Measurements from ENCODE around the gene IFI27L1.
A peak's percentile ranks its signal among the peaks of the same experiment; 100 is the strongest.

The IFI27L1 gene

DNA sequence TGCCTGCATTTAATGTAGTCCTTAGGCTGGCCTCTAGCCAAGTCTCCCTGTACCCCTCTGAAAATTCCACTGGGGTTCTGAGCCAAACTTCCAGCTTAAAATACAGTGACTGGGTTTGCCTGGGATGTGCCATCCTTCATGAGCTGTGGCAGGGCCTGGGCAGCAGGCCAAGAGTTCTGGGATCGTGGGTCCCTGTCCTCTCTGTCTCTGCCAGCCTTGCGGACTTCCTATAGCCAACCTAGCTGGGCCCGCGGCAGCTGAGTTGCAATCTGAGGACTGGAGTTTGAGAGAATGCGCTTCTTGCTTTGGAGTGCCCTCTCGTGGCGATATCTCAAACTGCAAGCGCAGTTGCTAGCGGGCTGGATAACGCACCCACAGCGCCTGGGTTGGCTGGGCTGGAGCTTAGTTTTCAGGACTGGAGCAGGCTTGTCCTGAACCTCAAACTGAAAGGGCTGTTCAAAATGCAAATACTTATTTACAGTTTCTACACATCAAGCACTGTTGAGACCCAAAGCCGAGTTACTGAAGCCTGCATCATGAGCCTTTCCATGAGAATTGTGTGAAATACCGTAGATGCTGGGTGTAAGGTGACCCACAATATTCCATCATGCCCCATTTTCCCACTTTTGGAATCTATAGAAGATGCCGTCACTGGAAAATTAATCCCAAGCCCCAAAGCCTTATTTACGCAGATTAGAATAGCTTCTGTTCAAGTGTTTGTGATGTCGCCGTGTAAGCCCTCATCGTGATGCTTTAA is 55.6 kb downstream of the IFI27L1 start:
- Histone ChIP-seq H3K4me3 (ENCODE audit: low read length) (no peak overlapping the region), H3K27ac (ENCODE audit: low read depth, low read length) (no peak overlapping the region), H3K36me3 (ENCODE audit: insufficient read depth, low read length) (no peaks in the 10 kb centered on the region), H3K9me3 (ENCODE audit: insufficient read depth, low read depth, low read length) (peaks cover 11% of the 10 kb centered on the region; the same call in 1 of the 2 replicates), H3K9ac (ENCODE audit: low read depth, low read length) (no peak overlapping the region), H3K4me1 (ENCODE audit: insufficient read depth, low read length) (peaks cover 14% of the 10 kb centered on the region), H3K27me3 (ENCODE audit: insufficient read depth, low read length) (no peaks in the 10 kb centered on the region)
- 39% methylated on average over 18 of the region's 18 CpGs for WGBS

- Histone ChIP-seq H3K27ac (ENCODE audit: low read depth, low read length) (no peak overlapping the region), H3K27me3 (ENCODE audit: insufficient read depth, low read length) (no peaks in the 10 kb centered on the region), H3K9ac (ENCODE audit: low read depth, low read length) (no peak overlapping the region), H3K9me3 (ENCODE audit: insufficient read depth, low read depth, low read length) (peaks cover 11% of the 10 kb centered on the region; the same call in 1 of the 2 replicates), H3K36me3 (ENCODE audit: insufficient read depth, low read length) (no peaks in the 10 kb centered on the region), H3K4me1 (ENCODE audit: insufficient read depth, low read length) (peaks cover 14% of the 10 kb centered on the region), H3K4me3 (ENCODE audit: low read length) (no peak overlapping the region)
- WGBS: 90% methylated on average over 9 of the region's 9 CpGs
Observed at GRCh38 chr14:94138251-94138650, 57.1 kb downstream of the IFI27L1 start.

DNA sequence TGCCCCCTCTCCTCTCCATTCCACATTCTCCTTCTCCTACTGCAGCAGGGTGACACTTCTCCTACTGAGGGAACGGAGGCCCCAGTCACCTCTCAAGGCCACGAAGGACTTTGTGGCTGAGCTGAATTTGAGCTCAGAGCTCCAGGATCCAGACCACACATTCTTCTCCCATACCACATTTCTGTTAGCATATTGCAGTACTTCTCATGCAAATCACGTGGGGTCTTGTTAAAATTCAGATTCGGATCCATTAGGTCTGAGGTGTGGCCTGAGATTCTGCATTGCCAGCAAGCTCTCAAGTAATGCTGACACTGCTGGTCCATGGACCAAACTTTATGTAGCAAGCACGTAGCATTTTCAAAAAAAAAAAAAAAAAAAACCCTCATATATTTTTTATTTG is 57.9 kb downstream of the IFI27L1 start:
- H3K9ac ChIP-seq (ENCODE audit: low read depth, low read length): no peak overlapping the region
- no peak overlapping the region for H3K27ac ChIP-seq (ENCODE audit: low read depth, low read length)
- 52% methylated on average over 5 of the region's 5 CpGs for WGBS

GRCh38 chr14:94139421-94139820 is 58.3 kb downstream of the IFI27L1 start:
- Histone ChIP-seq H3K9ac (ENCODE audit: low read depth, low read length) (no peak overlapping the region), H3K27me3 (ENCODE audit: insufficient read depth, low read length) (no peaks in the 10 kb centered on the region), H3K27ac (ENCODE audit: low read depth, low read length) (no peak overlapping the region), H3K9me3 (ENCODE audit: insufficient read depth, low read depth, low read length) (peaks cover 11% of the 10 kb centered on the region; the same call in 1 of the 2 replicates), H3K4me3 (ENCODE audit: low read length) (no peak overlapping the region), H3K36me3 (ENCODE audit: insufficient read depth, low read length) (no peaks in the 10 kb centered on the region), H3K4me1 (ENCODE audit: insufficient read depth, low read length) (peaks cover 14% of the 10 kb centered on the region)
- 75% methylated on average over 5 of the region's 5 CpGs for WGBS

More for the DNA sequence above, 57.9 kb downstream of the IFI27L1 start:
- Histone ChIP-seq H3K27me3 (ENCODE audit: insufficient read depth, low read length) (no peaks in the 10 kb centered on the region), H3K9me3 (ENCODE audit: insufficient read depth, low read depth, low read length) (peaks cover 11% of the 10 kb centered on the region; the same call in 1 of the 2 replicates), H3K4me3 (ENCODE audit: low read length) (no peak overlapping the region), H3K36me3 (ENCODE audit: insufficient read depth, low read length) (no peaks in the 10 kb centered on the region), H3K4me1 (ENCODE audit: insufficient read depth, low read length) (peaks cover 14% of the 10 kb centered on the region)

GRCh38 chr14:94142247-94142646 is 61.1 kb downstream of the IFI27L1 start:
- Histone ChIP-seq H3K36me3 (ENCODE audit: insufficient read depth, low read length) (no peaks in the 10 kb centered on the region), H3K27ac (ENCODE audit: low read depth, low read length) (no peak overlapping the region), H3K4me1 (ENCODE audit: insufficient read depth, low read length) (peaks cover 19% of the 10 kb centered on the region), H3K27me3 (ENCODE audit: insufficient read depth, low read length) (no peaks in the 10 kb centered on the region), H3K9ac (ENCODE audit: low read depth, low read length) (no peak overlapping the region), H3K9me3 (ENCODE audit: insufficient read depth, low read depth, low read length) (no peaks in the 10 kb centered on the region), H3K4me3 (ENCODE audit: low read length) (no peak overlapping the region)
- WGBS: 86% methylated on average over 3 of the region's 3 CpGs

- Histone ChIP-seq H3K4me1 (ENCODE audit: insufficient read depth, low read length) (peaks cover 19% of the 10 kb centered on the region), H3K27me3 (ENCODE audit: insufficient read depth, low read length) (no peaks in the 10 kb centered on the region), H3K4me3 (ENCODE audit: low read length) (no peak overlapping the region), H3K9me3 (ENCODE audit: insufficient read depth, low read depth, low read length) (no peaks in the 10 kb centered on the region), H3K36me3 (ENCODE audit: insufficient read depth, low read length) (no peaks in the 10 kb centered on the region), H3K9ac (ENCODE audit: low read depth, low read length) (no peak overlapping the region), H3K27ac (ENCODE audit: low read depth, low read length) (no peak overlapping the region)
- 80% methylated on average over 1 of the region's 1 CpG for WGBS
Observed at GRCh38 chr14:94142836-94143235, 61.7 kb downstream of the IFI27L1 start.

GRCh38 chr14:94143239-94143638 is 62.1 kb downstream of the IFI27L1 start:
- H3K27ac ChIP-seq (ENCODE audit: low read depth, low read length): no peak overlapping the region
- no peaks in the 10 kb centered on the region for H3K36me3 ChIP-seq (ENCODE audit: insufficient read depth, low read length)
- 61% methylated on average over 3 of the region's 3 CpGs for WGBS
- H3K27me3 ChIP-seq (ENCODE audit: insufficient read depth, low read length): no peaks in the 10 kb centered on the region
- no peak overlapping the region for H3K9ac ChIP-seq (ENCODE audit: low read depth, low read length)
- H3K9me3 ChIP-seq (ENCODE audit: insufficient read depth, low read depth, low read length): no peaks in the 10 kb centered on the region
- H3K4me3 ChIP-seq (ENCODE audit: low read length): no peak overlapping the region
- H3K4me1 ChIP-seq (ENCODE audit: insufficient read depth, low read length): peaks cover 19% of the 10 kb centered on the region

DNA sequence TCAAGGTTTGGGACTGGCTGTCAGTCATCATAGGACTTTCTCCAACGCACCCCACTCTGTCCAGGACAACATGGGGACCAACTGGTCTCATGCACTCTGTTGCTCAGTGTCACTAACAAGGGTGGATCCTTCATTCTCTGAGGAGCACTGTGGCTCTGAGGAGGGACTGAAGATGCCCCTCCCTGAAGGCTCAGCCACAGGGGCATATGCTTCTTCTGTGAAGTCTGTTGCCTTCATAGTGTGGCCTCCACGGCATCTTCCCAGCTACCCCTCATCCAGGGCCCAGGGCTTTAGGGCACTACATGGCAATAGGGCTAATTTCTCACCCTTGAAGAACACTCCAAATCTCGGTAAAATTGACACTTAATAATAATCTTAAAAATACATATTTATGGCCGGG is 62.6 kb downstream of the IFI27L1 start:
- Histone ChIP-seq H3K4me1 (ENCODE audit: insufficient read depth, low read length) (peaks cover 17% of the 10 kb centered on the region), H3K4me3 (ENCODE audit: low read length) (no peak overlapping the region), H3K27me3 (ENCODE audit: insufficient read depth, low read length) (no peaks in the 10 kb centered on the region), H3K27ac (ENCODE audit: low read depth, low read length) (no peak overlapping the region), H3K36me3 (ENCODE audit: insufficient read depth, low read length) (no peaks in the 10 kb centered on the region), H3K9me3 (ENCODE audit: insufficient read depth, low read depth, low read length) (no peaks in the 10 kb centered on the region), H3K9ac (ENCODE audit: low read depth, low read length) (no peak overlapping the region)
- 96% methylated on average over 4 of the region's 4 CpGs for WGBS

DNA sequence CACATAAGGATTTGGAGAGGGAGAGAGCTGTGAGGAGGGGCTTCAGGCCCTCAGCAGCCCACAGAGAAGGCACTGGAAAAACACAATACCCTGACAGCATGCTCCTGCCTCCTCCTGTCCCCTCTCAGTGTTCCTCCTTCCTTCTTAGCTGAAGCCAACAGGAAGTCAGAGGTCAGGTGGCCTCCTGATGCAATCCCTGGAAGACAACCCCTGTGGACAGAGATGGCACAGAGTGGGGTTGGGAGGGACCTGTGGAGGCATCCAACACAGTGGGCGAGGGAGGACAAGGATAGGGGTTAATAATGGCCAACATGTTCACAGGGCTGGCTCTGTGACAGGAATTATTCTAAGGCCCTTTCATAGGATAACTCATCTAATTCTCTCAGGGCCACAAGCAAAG is 63.7 kb downstream of the IFI27L1 start:
- WGBS: 81% methylated on average over 1 of the region's 1 CpG
- Histone ChIP-seq H3K27ac (ENCODE audit: low read depth, low read length) (peak overlapping the region; percentile 84; the same call in 1 of the 2 replicates), H3K4me3 (ENCODE audit: low read length) (no peak overlapping the region), H3K4me1 (ENCODE audit: insufficient read depth, low read length) (peaks cover 7% of the 10 kb centered on the region), H3K36me3 (ENCODE audit: insufficient read depth, low read length) (no peaks in the 10 kb centered on the region), H3K9me3 (ENCODE audit: insufficient read depth, low read depth, low read length) (no peaks in the 10 kb centered on the region), H3K27me3 (ENCODE audit: insufficient read depth, low read length) (no peaks in the 10 kb centered on the region), H3K9ac (ENCODE audit: low read depth, low read length) (no peak overlapping the region)

- Histone ChIP-seq H3K4me3 (ENCODE audit: low read length) (no peak overlapping the region), H3K9ac (ENCODE audit: low read depth, low read length) (no peak overlapping the region), H3K27ac (ENCODE audit: low read depth, low read length) (no peak overlapping the region), H3K9me3 (ENCODE audit: insufficient read depth, low read depth, low read length) (no peaks in the 10 kb centered on the region), H3K36me3 (ENCODE audit: insufficient read depth, low read length) (no peaks in the 10 kb centered on the region), H3K27me3 (ENCODE audit: insufficient read depth, low read length) (no peaks in the 10 kb centered on the region), H3K4me1 (ENCODE audit: insufficient read depth, low read length) (peaks cover 5% of the 10 kb centered on the region)
- WGBS: 79% methylated on average over 6 of the region's 6 CpGs
Observed at GRCh38 chr14:94145902-94146527, 64.9 kb downstream of the IFI27L1 start.
